K562 (cell line): ENCODE results near the gene SPATA13. TPM values are rescaled to one million over a fixed set of nuclear protein-coding genes. Genes with fewer than 3 reads are reported as not detected.

Experiments used
- ATAC-seq: fragments of 200-7000 bp; cut with Tn5 transposase; 3 replicates; pipeline ENCODE4 v1.9.1; 2020; ENCODE audit warnings: moderate library complexity
- BruUV-seq: library from RNA; stranded (reverse); fragments of 400-500 nt; replicated peaks from 2 replicates; lab custom pipeline; 2021; lab: Mats Ljungman, UMichigan
- CTCF ChIA-PET: fragments of 300-600 bp; formaldehyde crosslinking; extraction: SDS; loops from one replicate; lab custom pipeline; 2021; ENCODE audit warnings: low intra/inter-chr PET ratio; lab: Yijun Ruan, JAX
- POLR2A ChIA-PET: fragments of 300-600, 350-650 bp; sonication (Branson Sonifier 250); formaldehyde crosslinking; extraction: SDS; loops from one replicate; lab custom pipeline; 2021; ENCODE audit warnings: antibody characterized with exemption, inconsistent platforms; lab: Yijun Ruan, JAX
- DNase-seq, 4 experiments: peaks; one replicate each; pipeline versions ENCODE4 v3.0.0 to v3.0.0-alpha.2; 2011 to 2018; ENCODE audit warnings: low spot score in 3 of 4, mixed read lengths in 3 of 4; ENCODE audit errors: extremely low read depth in 1 of 4
- FAIRE-seq: peaks from 2 replicates; lab custom pipeline; 2011; peaks lifted over from hg19 to GRCh38; lab: Jason Lieb, UNC
- H2AFZ ChIP-seq: 2 replicates; pipeline ENCODE4 v1.6.0; 2011; ENCODE audit warnings: low read depth, low read length, control low read depth, inconsistent platforms
- H3K27ac ChIP-seq: fragments of 200-600 bp; 3 replicates; pipeline ENCODE4 v1.8.0; 2011; ENCODE audit warnings: low read depth, mild to moderate bottlenecking, control low read depth, inconsistent platforms, low read length, moderate library complexity, mixed read lengths; ENCODE audit errors: extremely low read depth
- H3K27me3 ChIP-seq, 2 experiments: fragments of 300-600 bp in 1 of 2; 2 replicates in 1 of 2; 3 replicates in 1 of 2; pipeline versions ENCODE4 v1.6.0 to v1.8.0; 2011; ENCODE audit warnings: inconsistent platforms in 2 of 2, low read length in 2 of 2, mild to moderate bottlenecking in 1 of 2, mixed read lengths in 1 of 2, moderate library complexity in 1 of 2; ENCODE audit not compliant: control insufficient read depth in 2 of 2, insufficient read depth in 2 of 2
- H3K36me3 ChIP-seq: fragments of 300-600 bp; 3 replicates; pipeline ENCODE4 v1.8.0; 2011; ENCODE audit warnings: mild to moderate bottlenecking, low read length, inconsistent platforms; ENCODE audit not compliant: control insufficient read depth, insufficient read depth
- H3K4me1 ChIP-seq, 2 experiments: fragments of 200-600 bp in 1 of 2; replicated peaks in 1 of 2; 2 replicates in 1 of 2; 3 replicates in 1 of 2; pipeline versions ENCODE4 v1.5.1 to v1.8.0; 2011; ENCODE audit warnings: inconsistent platforms in 2 of 2, low read length in 2 of 2, mild to moderate bottlenecking in 1 of 2, mixed read lengths in 1 of 2, moderate library complexity in 1 of 2; ENCODE audit not compliant: control insufficient read depth in 2 of 2, insufficient read depth in 2 of 2
- H3K4me2 ChIP-seq: 2 replicates; pipeline ENCODE4 v1.6.1; 2011; ENCODE audit warnings: low read length, control low read depth, inconsistent platforms, mixed read lengths; ENCODE audit not compliant: insufficient read depth
- H3K4me3 ChIP-seq: fragments of 200-600 bp; sonication (generic), shearing (Covaris generic); 2 replicates; pipeline ENCODE4 v1.5.1; 2016; ENCODE audit warnings: control low read depth, inconsistent platforms
- H3K79me2 ChIP-seq: fragments of 200-600 bp; 3 replicates; pipeline ENCODE4 v1.8.0; 2011; ENCODE audit warnings: low read length, inconsistent platforms; ENCODE audit not compliant: control insufficient read depth, insufficient read depth
- H3K9ac ChIP-seq, 2 experiments: 2 replicates each; pipeline versions ENCODE4 v1.6.0 to v1.6.1; 2011; ENCODE audit warnings: low read depth in 2 of 2, low read length in 2 of 2, control low read depth in 1 of 2, inconsistent platforms in 1 of 2, mild to moderate bottlenecking in 1 of 2, mixed read lengths in 1 of 2; ENCODE audit not compliant: insufficient read depth in 1 of 2
- H3K9me1 ChIP-seq: one replicate; pipeline ENCODE4 v1.6.0; 2011; ENCODE audit warnings: inconsistent platforms, mild to moderate bottlenecking, low read length, moderate library complexity; ENCODE audit not compliant: control insufficient read depth, insufficient read depth
- H3K9me3 ChIP-seq: replicated peaks from 2 replicates; pipeline ENCODE4 v1.5.1; 2011; ENCODE audit warnings: low read depth, low read length, inconsistent platforms; ENCODE audit not compliant: control insufficient read depth, insufficient read depth
- H4K20me1 ChIP-seq: replicated peaks from 2 replicates; pipeline ENCODE4 v1.6.1; 2011; ENCODE audit warnings: low read length, inconsistent platforms, mixed read lengths; ENCODE audit not compliant: control insufficient read depth, insufficient read depth
- ARNT ChIP-seq, 2 experiments: fragments of 450-650 bp; IDR thresholded peaks; 2 replicates each; pipeline ENCODE4 v1.6.1; 2016; ENCODE audit warnings: mild to moderate bottlenecking in 1 of 2
- BMI1 ChIP-seq: fragments of 150-350 bp; IDR thresholded peaks from 2 replicates; pipeline ENCODE4 v1.6.1; 2014; ENCODE audit warnings: low read length
- C11orf30 ChIP-seq: fragments of 450-650 bp; IDR thresholded peaks from 2 replicates; pipeline ENCODE4 v1.6.1; 2016; ENCODE audit warnings: low read depth, mild to moderate bottlenecking
- CTBP1 ChIP-seq: fragments of 450-650 bp; IDR thresholded peaks from 2 replicates; pipeline ENCODE4 v1.6.1; 2016; ENCODE audit warnings: borderline replicate concordance
- DNMT1 ChIP-seq: fragments of 450-650 bp; IDR thresholded peaks from 2 replicates; pipeline ENCODE4 v1.6.1; 2016; ENCODE audit warnings: antibody characterized with exemption, mild to moderate bottlenecking
- EHMT2 ChIP-seq: fragments of 450-650 bp; IDR thresholded peaks from 2 replicates; pipeline ENCODE4 v1.6.1; 2018; ENCODE audit warnings: antibody characterized with exemption
- HDAC6 ChIP-seq: IDR thresholded peaks from 2 replicates; pipeline ENCODE4 v1.6.1; 2012; ENCODE audit warnings: low read depth, mild to moderate bottlenecking, control low read depth, inconsistent platforms, low read length, moderate library complexity
- HNRNPL ChIP-seq: fragments of 200-400 bp; formaldehyde crosslinking; IDR thresholded peaks from 2 replicates; pipeline ENCODE4 v1.6.1; 2017; ENCODE audit warnings: low read depth, mild to moderate bottlenecking, low read length
- KLF13 ChIP-seq: fragments of 450-650 bp; IDR thresholded peaks from 2 replicates; pipeline ENCODE4 v1.6.1; 2016; ENCODE audit warnings: missing genetic modification characterization, low read depth, mild to moderate bottlenecking, missing compliant biosample characterization, moderate library complexity, borderline replicate concordance
- MIER1 ChIP-seq: fragments of 450-650 bp; IDR thresholded peaks from 2 replicates; pipeline ENCODE4 v1.6.1; 2016; ENCODE audit warnings: antibody characterized with exemption, mild to moderate bottlenecking, low read depth
- NCOA1 ChIP-seq: fragments of 450-650 bp; IDR thresholded peaks from 2 replicates; pipeline ENCODE4 v1.6.1; 2016; ENCODE audit warnings: low read depth
- NFYB ChIP-seq: IDR thresholded peaks from 2 replicates; pipeline ENCODE4 v1.6.1; 2011; ENCODE audit warnings: mild to moderate bottlenecking, moderate library complexity; ENCODE audit not compliant: insufficient read length; ENCODE audit errors: extremely low read depth
- NR4A1 ChIP-seq, 2 experiments: fragments of 250-450 bp in 1 of 2; fragments of 450-650 bp in 1 of 2; sonication (Bioruptor Pico) in 1 of 2; IDR thresholded peaks; 2 replicates each; pipeline versions ENCODE4 v1.4.0 to v1.6.1; 2016 to 2020; ENCODE audit warnings: mild to moderate bottlenecking in 2 of 2, missing compliant biosample characterization in 1 of 2, missing genetic modification characterization in 1 of 2, moderate library complexity in 1 of 2
- RERE ChIP-seq: sonication (generic); formaldehyde crosslinking; IDR thresholded peaks from 2 replicates; pipeline ENCODE4 v1.8.0; 2023; ENCODE audit warnings: missing genetic modification reagents, mild to moderate bottlenecking, borderline replicate concordance
- TAL1 ChIP-seq: fragments of 450-650 bp; IDR thresholded peaks from 2 replicates; pipeline ENCODE4 v1.6.1; 2016; ENCODE audit warnings: mild to moderate bottlenecking
- ZC3H11A ChIP-seq: IDR thresholded peaks from 2 replicates; pipeline ENCODE4 v1.6.1; 2012; ENCODE audit warnings: low read depth, low read length, improper control_type of control experiment
- ZNF239 ChIP-seq: fragments of 250-450 bp; sonication (Bioruptor Pico); IDR thresholded peaks from 2 replicates; pipeline ENCODE4 v1.4.0; 2020; ENCODE audit warnings: mild to moderate bottlenecking
- ZNF445 ChIP-seq: fragments of 250-450 bp; sonication (Bioruptor Pico); IDR thresholded peaks from 2 replicates; pipeline ENCODE4 v1.4.0; 2020; ENCODE audit warnings: low read depth, mild to moderate bottlenecking, moderate library complexity
- WGBS: fragments of 100-300 bp; shearing (Covaris generic); methylation state at CpG from one replicate; pipeline ENCODE4 v1.1.6; 2016; ENCODE audit warnings: low coverage, mixed read lengths; ENCODE audit not compliant: insufficient coverage; ENCODE audit errors: missing lambda C conversion rate; 5-methylcytosine and 5-hydroxymethylcytosine counted together
- in situ Hi-C: fragments of 300-500 bp; cut with MboI; formaldehyde crosslinking; loops from 4 replicates; pipeline ENCODE4 v1.15.0; 2018; ENCODE audit warnings: inconsistent platforms, mixed read lengths
- intact Hi-C: fragments of 100-400 bp; cut with micrococcal nuclease; formaldehyde crosslinking; loops from 2 replicates; pipeline ENCODE4 v1.14.2; 2022
- polyA plus RNA-seq, 8 experiments: library from polyadenylated mRNA; depleted of rRNA in 4 of 8; stranded (reverse) in 5 of 8; unstranded in 3 of 8; fragments of >200 nt; fragmentation: Nextera tagmentation in 2 of 8; fragmentation: Illumina TruSeq in 1 of 8; extraction: Ambion mirVana in 2 of 8; extraction: Trizol in 1 of 8; gene quantifications; 2 replicates each; pipeline versions ENCODE4 v1.2.1 to v1.2.3, GENCODE V29; 2011 to 2014; ENCODE audit warnings: inconsistent platforms in 1 of 8, missing spikeins in 1 of 8
- total RNA-seq, 7 experiments: library from RNA; depleted of rRNA in 6 of 7; stranded (reverse); fragments of >200 nt in 6 of 7; fragmentation: Illumina TruSeq in 2 of 7; extraction: Trizol in 2 of 7; gene quantifications; 2 replicates each; pipeline versions ENCODE4 v1.2.1 to v1.2.3, GENCODE V29; 2011 to 2021; ENCODE audit warnings: low replicate concordance in 1 of 7
- TF ChIP-seq, protein P1 (sequence below): sonication (generic); formaldehyde crosslinking; IDR thresholded peaks from 2 replicates; pipeline ENCODE4 v1.8.0; 2022; ENCODE audit warnings: mild to moderate bottlenecking, missing genetic modification reagents

SPATA13 gene
- total and polyA plus RNA-seq, 9 of the 15 experiments (the other 6 are each of a cell fraction or from before 2014, with no cell fraction given) = 0.08 to 0.99 (median 0.21) TPM; not detected in 2

GRCh38 chr13:24244802-24245201 is 84.3 kb downstream of the SPATA13 start:
- POLR2A ChIA-PET = no interaction called here
- ATAC-seq = no peak

More at GRCh38 chr13:24244802-24245201, 84.3 kb downstream of the SPATA13 start:
- no peak for TF ChIP-seq ARNT (IDR thresholded peaks at IDR 0.05)
- no peak for TF ChIP-seq TAL1
- TF ChIP-seq RERE = no peak
- TF ChIP-seq MIER1 = no peak
- no peak for TF ChIP-seq NFYB
- TF ChIP-seq NR4A1 (CRISPR knock-in tag; IDR thresholded peaks at IDR 0.05) = no peak
- TF ChIP-seq NR4A1 (tag; IDR thresholded peaks at IDR 0.05) = no peak
- no peak for TF ChIP-seq DNMT1
- TF ChIP-seq ZC3H11A = no peak
- TF ChIP-seq HDAC6 = no peak
- TF ChIP-seq, protein P1, sequence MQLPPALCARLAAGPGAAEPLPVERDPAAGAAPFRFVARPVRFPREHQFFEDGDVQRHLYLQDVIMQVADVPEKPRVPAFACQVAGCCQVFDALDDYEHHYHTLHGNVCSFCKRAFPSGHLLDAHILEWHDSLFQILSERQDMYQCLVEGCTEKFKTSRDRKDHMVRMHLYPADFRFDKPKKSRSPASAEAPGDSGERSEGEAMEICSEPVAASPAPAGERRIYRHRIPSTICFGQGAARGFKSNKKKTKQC = no peak
- no peak for TF ChIP-seq C11orf30
- no peak for TF ChIP-seq EHMT2
- TF ChIP-seq CTBP1 = no peak
- TF ChIP-seq ZNF239 = no peak
- no peak for TF ChIP-seq ZNF445
- TF ChIP-seq NCOA1 = no peak
- TF ChIP-seq BMI1 = no peak
- no peak for TF ChIP-seq KLF13 (tag)
- no peak for TF ChIP-seq HNRNPL
- Histone ChIP-seq H2AFZ (no peak overlapping the region), H3K4me3 (no peak overlapping the region), H3K4me2 (no peak overlapping the region), H3K27me3 (peaks cover 4 to 27% of the 10 kb centered on the region in 2 experiments; a peak in 3 of 5 replicates), H3K79me2 (no peaks in the 10 kb centered on the region), H3K9me1 (no peaks in the 10 kb centered on the region), H3K27ac (no peak overlapping the region), H4K20me1 (no peaks in the 10 kb centered on the region), H3K9ac (no peak overlapping the region), H3K9me3 (no peaks in the 10 kb centered on the region), H3K4me1 (no peaks in the 10 kb centered on the region; a peak in 1 of 5 replicates), H3K36me3 (no peaks in the 10 kb centered on the region)
- 0% methylated on average over 5 of the region's 6 CpGs for WGBS
- CTCF ChIA-PET = no interaction called here
- FAIRE-seq (no peak), DNase-seq (no peak)
- no TSS peak for BruUV-seq
- in situ Hi-C loops (no loop called here), intact Hi-C loops (no loop called here)
